Liver (tissue), 3 donors: Measurements from ENCODE around the gene CALML3.

Source experiments
- ATF3 ChIP-seq: IDR thresholded peaks from 2 replicates; pipeline ENCODE4 v1.6.1; 2016; ENCODE audit warnings: antibody characterized with exemption
- CTCF ChIP-seq: fragments of 150-350 bp; IDR thresholded peaks from 2 replicates; pipeline ENCODE4 v1.5.1; 2017; ENCODE audit warnings: improper control_type of control experiment, low read depth, low read length; ENCODE audit not compliant: missing input control
- FOXA2 ChIP-seq: IDR thresholded peaks from 2 replicates; pipeline ENCODE4 v1.6.1; 2016; ENCODE audit warnings: antibody characterized with exemption
- GABPA ChIP-seq, 2 donors: IDR thresholded peaks in 1 of 2; conservative IDR thresholded peaks in 1 of 2; 2 replicates each; pipeline ENCODE4 v1.6.1; 2016; ENCODE audit warnings: antibody characterized with exemption in 2 of 2, mild to moderate bottlenecking in 1 of 2, moderate library complexity in 1 of 2
- RAD21 ChIP-seq, 2 donors: IDR thresholded peaks; 2 replicates each; pipeline ENCODE4 v1.6.1; 2016; ENCODE audit warnings: antibody characterized with exemption in 2 of 2, mild to moderate bottlenecking in 2 of 2
- RXRA ChIP-seq, 2 donors: IDR thresholded peaks; 2 replicates each; pipeline ENCODE4 v1.6.1; 2017 to 2018; ENCODE audit warnings: antibody characterized with exemption in 2 of 2, mild to moderate bottlenecking in 1 of 2
- SP1 ChIP-seq: IDR thresholded peaks from 2 replicates; pipeline ENCODE4 v1.6.1; 2018; ENCODE audit warnings: antibody characterized with exemption, mild to moderate bottlenecking
- TAF1 ChIP-seq: conservative IDR thresholded peaks from 2 replicates; pipeline ENCODE4 v1.6.1; 2016; ENCODE audit warnings: antibody characterized with exemption, mild to moderate bottlenecking
- YY1 ChIP-seq: IDR thresholded peaks from 2 replicates; pipeline ENCODE4 v1.6.1; 2016; ENCODE audit warnings: antibody characterized with exemption, mild to moderate bottlenecking
- ZBTB33 ChIP-seq: IDR thresholded peaks from 2 replicates; pipeline ENCODE4 v1.6.1; 2016; ENCODE audit warnings: antibody characterized with exemption
- TF ChIP-seq, protein P1 (sequence below): IDR thresholded peaks from 2 replicates; pipeline ENCODE4 v1.6.1; 2016; ENCODE audit warnings: antibody characterized with exemption, mild to moderate bottlenecking
- TF ChIP-seq, protein P2 (sequence below): IDR thresholded peaks from 2 replicates; pipeline ENCODE4 v1.6.1; 2016; ENCODE audit warnings: antibody characterized with exemption
- donor health status: healthy.
- donor health status: healthy.

DNA sequence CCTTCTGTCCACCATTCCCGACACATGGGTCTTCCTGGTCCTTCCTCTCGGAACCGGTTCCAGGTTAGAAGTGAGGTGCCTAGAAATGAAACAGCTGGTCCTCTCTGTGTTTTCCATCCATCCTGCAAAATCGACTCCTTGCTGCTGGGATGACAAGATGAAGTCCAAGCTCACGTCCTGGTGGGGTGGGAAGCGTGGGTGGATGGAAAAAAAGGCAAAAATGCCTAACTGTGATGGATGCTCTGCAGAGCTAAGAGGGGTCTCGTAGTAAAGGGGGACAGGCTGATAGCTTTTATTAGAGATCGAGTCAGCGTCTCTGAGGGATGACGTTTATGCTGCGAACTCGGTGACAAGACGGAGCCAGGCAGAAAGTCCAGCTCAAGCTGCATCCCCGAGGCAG lies 39.5 kb upstream of the CALML3 start:
- TF ChIP-seq CTCF, result no peak
- TF ChIP-seq RAD21 (IDR thresholded peaks at IDR 0.05), result no peak
- no peak for TF ChIP-seq SP1
- no peak for TF ChIP-seq RXRA (IDR thresholded peaks at IDR 0.05)
- no peak for TF ChIP-seq YY1
- TF ChIP-seq, protein P1, sequence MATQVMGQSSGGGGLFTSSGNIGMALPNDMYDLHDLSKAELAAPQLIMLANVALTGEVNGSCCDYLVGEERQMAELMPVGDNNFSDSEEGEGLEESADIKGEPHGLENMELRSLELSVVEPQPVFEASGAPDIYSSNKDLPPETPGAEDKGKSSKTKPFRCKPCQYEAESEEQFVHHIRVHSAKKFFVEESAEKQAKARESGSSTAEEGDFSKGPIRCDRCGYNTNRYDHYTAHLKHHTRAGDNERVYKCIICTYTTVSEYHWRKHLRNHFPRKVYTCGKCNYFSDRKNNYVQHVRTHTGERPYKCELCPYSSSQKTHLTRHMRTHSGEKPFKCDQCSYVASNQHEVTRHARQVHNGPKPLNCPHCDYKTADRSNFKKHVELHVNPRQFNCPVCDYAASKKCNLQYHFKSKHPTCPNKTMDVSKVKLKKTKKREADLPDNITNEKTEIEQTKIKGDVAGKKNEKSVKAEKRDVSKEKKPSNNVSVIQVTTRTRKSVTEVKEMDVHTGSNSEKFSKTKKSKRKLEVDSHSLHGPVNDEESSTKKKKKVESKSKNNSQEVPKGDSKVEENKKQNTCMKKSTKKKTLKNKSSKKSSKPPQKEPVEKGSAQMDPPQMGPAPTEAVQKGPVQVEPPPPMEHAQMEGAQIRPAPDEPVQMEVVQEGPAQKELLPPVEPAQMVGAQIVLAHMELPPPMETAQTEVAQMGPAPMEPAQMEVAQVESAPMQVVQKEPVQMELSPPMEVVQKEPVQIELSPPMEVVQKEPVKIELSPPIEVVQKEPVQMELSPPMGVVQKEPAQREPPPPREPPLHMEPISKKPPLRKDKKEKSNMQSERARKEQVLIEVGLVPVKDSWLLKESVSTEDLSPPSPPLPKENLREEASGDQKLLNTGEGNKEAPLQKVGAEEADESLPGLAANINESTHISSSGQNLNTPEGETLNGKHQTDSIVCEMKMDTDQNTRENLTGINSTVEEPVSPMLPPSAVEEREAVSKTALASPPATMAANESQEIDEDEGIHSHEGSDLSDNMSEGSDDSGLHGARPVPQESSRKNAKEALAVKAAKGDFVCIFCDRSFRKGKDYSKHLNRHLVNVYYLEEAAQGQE, result no peak
- TF ChIP-seq, protein P2, sequence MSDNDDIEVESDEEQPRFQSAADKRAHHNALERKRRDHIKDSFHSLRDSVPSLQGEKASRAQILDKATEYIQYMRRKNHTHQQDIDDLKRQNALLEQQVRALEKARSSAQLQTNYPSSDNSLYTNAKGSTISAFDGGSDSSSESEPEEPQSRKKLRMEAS, result no peak
- no peak for TF ChIP-seq TAF1
- no peak for TF ChIP-seq GABPA (IDR thresholded peaks at IDR 0.05 in 1 of 2, conservative IDR thresholded peaks at IDR 0.05 in 1 of 2)
- no peak for TF ChIP-seq ZBTB33
- no peak for TF ChIP-seq ATF3
- no peak for TF ChIP-seq FOXA2
